NCI-H1694 (cell line): ENCODE measurements around the gene DRAM2.

ENCODE experiments used
- DNase-seq: peaks from one replicate; lab custom pipeline; 2025; lab: John Stamatoyannopoulos, UW

The DRAM2 gene

DNA sequence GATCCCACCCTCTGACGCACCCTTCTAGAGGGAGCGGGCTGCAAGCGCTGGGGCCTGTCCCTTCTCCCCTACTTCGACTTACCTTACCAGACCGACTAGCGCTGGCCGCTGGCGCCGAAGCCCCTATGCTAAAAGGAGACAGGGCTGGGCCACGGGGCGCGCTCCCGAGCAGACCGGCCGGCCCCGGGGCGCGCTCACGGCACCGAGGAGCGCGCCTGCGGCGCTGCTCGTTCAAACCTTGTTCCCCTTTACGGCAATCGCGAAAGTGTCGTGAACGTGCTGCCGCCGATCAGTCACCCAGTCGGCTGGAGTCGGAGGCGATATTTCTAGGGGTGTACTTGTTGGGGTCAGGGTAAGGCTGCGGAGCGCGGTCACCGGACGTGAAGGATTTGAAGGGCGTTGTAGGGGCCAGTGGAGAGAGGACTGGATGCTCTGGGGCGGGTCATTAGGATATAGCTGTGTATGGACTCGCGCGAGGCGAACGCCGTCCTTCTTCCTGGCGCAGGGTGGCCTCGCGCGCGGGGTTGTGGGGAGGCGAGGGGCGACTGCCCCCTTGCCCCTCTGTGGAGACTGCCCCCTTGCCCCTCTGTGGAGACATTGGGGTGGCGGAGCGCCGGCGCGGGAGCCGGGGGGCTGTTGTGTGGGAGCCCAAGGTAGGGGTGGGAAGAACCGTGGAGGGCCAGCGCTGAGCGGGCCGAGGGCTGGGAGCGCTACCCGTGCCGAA is at the start of gene DRAM2, which contains the start of gene CEPT1:
Gene DRAM2 (minus strand): TSS at position 138 of the 724 bp plus-strand sequence. CDS start 8,539 bp downstream, outside the sequence.
Gene CEPT1 (plus strand): TSS at position 268 of the 724 bp plus-strand sequence. CDS start 7,492 bp downstream, outside the sequence.
- DNase-seq, result peak; percentile 91

DNA sequence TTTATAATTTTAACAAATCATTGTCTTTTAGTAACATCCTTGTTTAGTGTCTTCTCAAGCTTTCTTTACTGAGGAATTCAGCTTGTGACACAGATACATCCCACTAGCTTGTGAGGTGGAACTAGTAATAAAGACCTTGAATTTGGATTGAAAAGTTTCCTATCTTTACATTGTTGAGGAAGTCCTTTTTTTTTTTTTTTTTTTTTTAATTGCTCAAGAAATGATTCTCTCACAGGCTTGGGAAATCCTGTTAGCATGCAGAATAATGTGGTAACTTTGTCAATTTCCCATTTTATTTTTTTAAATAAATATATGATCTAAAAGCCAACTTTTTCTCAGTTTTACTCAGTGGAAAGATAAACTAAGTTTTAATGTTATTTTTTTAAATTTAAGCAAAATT is 44.8 kb upstream of the DRAM2 start:
- no peak for DNase-seq

DNA sequence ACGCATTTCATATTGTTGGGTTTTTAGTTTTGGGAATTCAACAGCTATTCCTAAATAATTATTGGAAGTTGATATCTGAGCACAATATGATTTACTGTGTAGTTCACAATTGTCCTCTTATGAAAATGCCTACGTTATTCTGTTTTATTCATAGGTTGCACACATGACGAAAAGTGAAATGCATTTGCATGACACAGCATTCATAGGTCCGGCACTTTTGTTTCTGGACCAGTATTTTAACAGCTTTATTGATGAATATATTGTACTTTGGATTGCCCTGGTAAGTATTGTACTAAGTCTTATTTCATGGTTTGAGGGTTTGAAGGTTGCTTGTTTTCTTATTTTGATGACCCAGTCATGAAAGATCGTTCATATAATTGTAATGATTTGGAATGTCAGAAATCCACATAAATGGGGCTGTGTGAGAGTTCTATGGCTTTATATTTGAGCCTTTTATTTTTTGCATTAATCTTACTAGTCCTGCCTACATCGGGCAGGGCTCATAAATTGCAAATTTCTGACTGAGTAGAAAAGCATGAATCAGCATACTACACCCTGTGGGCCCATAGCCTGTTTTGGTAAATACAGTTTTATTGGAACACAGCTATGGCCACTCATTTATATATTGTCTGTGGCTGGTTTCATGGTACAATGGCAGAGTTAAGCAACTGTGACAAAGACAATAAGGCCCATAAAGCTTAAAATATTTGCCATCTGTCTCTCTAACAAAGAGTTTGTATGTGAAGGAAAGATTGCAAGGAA is 43.6 kb upstream of the DRAM2 start:
- no peak for DNase-seq

DNA sequence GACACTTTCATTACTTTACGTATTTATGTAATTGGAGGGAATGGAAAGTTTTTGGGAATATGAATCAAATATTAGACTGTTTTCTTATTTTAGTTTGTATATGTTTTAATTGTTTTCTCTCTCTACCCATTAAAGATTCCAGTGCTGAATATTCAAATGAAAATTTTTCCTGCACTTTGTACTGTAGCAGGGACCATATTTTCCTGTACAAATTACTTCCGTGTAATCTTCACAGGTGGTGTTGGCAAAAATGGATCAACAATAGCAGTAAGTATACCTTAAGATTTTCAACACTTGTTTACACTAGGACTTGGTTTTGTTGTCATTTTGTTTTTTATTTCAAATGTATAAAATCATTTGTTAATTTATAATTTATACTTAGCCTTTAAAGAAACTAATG is 42.2 kb upstream of the DRAM2 start:
- no peak for DNase-seq

DNA sequence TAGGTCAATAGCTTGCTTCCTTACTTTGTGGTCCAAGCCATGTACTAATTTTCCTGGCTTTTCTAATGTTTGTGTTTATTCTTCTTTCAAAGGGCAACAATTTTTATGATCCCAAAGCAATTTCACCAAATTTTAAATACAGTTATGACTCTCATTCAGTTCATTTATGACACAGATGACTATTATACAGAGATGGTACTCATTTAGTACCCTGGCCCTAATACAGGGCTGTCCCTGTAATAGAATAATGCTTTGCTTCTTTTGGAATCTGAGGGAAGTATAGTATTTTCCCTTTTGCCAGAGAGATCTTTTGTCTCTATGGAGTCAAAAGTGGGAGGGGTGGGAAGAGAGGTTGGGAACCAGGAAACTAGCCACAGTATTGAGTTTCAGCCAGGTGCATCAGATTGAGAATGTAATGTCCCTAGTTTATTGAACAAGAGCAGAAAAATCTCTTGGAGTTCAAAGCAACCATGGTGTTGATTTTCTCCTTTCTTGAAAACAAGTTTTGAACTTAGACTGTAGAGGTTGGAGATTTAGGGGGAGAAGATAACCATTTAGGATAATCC is 40.2 kb upstream of the DRAM2 start:
- DNase-seq, result no peak

DNA sequence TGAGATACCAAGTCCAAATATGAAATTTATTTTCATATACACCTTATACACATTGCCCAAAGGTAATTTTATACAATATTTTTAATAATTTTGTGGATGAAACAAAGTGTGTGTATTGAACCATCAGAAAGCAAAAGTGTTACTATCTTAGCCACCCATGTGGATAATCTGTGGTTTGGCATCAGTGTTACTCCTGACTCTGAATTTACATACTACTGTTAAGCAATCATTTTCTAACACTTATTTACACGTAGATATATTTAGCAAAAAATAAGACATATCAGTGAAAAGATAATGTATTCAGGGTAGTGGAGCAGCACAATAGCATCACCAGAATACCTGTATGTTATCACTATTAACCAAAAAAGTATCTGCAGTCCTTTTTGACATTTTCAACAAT is 36.8 kb upstream of the DRAM2 start:
- no peak for DNase-seq

DNA sequence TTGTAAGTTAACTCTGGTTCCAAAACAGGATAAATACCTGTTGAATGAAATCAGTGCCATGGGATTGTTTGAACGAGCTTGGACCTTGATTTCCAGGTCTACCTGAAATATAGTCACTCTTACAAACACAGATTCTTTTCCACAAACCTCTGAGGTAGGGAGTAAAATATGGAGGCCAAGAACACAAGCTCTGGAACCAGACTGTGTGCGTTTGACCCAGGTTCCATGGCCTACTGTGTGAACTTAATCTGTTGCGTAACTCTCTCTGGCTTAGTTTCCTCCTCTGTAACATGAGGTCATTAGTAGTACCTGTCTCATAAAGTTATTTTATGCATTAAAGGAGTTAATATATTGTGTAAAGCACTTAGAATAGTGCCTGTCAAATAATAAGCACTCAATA is 35.5 kb upstream of the DRAM2 start:
- no peak for DNase-seq

DNA sequence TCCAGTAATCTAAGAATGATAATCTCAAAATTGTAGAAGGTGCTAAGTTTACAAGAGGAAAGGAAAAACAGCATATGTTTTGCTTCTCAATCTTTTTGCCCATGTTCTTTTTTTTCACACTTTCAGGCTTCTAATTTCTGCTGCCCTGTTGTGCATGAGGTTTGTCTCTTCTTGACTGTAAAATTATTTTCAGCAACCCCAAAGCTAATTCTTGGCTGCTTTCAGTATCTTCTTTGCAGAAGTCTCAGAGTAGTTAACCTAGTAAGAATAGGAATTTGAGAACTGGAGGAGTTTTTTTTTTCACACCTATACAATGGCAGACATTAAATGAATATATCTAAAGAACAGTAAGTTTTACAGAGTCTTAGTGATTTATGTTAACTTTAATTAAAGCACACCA is 34.2 kb upstream of the DRAM2 start:
- DNase-seq, result no peak

DNA sequence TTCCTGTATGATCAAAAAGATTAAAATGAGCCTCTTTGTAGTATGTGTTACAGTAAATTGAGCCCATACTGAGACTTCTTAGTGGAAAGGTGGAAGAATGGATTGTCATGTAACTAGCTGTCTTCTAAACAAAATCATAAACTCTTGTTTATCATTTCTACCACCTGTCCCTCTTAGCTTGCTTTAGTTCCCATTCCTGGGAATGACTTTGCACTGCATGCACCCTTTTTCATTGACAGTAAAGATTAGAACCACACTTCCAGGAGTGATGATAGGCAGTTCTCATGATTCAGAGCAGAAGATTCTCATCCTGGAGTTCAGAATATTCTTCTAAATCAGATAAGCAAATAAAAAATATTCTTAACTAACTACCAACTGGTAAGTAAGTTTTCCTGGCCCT is 32.6 kb upstream of the DRAM2 start:
- DNase-seq, result no peak

DNA sequence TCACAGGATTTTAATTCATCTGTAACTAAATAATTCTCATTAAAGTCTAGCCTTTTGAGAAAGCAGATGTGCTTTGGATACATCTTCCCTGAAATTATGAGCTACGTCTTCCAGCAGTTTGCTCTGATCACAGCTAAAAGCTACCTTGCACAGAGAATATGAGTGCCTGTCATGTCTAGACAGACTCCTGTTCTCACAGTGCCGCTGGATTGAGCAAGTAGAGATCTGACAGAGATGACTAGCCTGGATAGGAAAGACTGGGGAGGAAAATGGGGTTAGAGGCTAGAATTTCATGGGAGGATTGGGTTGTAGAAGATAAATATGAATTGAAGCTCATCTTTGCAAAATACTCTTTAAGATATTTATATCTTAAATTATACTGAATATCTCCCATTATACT is 24.3 kb upstream of the DRAM2 start:
- DNase-seq, result no peak

DNA sequence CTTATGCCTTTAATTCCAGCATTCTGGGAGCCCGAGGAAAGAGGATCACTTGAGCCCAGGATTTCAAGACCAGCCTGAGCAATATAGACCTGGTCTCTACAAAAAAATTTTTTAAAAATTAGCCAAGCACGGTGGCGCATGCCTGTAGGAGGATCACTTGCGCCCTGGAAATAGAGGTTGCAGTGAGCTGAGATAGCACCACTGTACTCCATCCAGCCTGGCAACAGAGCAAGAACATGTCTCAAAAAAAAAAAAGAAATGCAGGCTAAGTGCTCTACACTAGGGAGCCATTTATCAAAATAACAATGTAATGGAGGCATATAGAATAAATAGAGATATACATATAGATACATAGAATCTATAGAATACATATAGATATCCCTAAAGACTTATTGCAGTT is 23.5 kb upstream of the DRAM2 start:
- no peak for DNase-seq

DNA sequence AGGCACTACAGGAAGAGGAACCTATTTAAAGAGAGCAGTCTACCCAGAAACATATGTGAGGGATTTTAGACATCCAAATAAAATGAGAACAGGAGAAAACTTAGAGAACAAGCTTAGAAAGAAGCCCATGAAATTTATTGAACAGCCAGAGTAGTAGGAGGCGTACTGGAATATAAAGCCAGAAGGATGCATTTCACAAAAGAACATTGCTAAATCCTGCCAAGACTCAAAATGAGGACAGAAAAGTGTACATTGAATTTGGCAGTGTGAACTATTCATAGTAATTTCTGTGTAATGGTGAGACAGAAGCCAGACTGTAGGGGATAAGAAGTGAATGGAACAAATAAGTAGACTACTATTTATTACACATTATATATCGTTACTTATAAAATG is 22.6 kb upstream of the DRAM2 start:
- DNase-seq, result no peak

DNA sequence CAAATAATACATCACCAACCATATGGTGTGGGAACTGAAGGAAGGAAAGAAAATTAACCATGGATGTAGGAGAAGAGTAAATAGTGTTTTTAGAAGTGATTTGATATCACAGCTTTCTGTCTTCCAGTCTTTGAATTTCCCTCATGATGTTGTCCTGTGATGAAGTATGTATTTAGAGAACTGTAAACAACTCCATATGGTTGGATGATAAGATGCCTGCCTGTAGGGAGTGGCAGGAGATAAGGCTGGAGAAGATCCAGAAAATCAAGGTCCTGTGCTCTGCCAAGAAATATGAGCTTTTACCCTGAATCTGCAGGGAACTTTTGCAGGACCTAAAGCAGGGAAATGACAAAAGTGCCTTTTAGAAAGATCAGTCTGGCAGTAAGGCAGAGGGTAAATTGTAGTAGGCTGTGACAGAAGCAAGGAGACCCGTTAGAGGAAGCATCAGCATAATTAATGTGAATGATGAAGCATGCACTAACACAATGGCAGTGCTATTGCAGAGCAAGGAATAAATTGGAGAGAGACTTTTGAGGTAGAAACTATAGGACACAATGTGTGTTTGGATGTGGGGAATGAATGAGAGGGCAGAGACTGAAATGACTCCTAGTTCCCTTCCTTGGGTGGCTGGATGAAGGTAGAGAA is 22.1 kb upstream of the DRAM2 start:
- peak; percentile 55 for DNase-seq

DNA sequence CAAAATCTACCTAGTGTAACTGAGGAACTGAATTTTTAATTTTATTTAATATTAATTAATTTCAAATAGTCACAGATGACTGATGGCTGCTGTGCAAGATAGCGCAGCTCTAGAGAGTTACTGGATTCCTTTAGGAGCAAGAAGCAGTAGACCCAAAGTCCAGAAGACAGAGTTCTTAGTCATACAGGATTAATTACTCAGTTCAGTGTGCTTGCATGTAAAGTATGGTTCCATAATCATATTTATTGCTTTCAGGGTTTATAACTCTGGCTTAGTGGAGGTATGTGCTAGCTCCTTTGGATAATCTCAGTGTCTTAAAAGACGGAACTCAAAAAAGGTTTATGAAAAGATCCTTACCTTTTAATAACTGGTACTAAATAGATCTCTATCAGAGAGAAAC is 17.5 kb upstream of the DRAM2 start:
- DNase-seq, result no peak

DNA sequence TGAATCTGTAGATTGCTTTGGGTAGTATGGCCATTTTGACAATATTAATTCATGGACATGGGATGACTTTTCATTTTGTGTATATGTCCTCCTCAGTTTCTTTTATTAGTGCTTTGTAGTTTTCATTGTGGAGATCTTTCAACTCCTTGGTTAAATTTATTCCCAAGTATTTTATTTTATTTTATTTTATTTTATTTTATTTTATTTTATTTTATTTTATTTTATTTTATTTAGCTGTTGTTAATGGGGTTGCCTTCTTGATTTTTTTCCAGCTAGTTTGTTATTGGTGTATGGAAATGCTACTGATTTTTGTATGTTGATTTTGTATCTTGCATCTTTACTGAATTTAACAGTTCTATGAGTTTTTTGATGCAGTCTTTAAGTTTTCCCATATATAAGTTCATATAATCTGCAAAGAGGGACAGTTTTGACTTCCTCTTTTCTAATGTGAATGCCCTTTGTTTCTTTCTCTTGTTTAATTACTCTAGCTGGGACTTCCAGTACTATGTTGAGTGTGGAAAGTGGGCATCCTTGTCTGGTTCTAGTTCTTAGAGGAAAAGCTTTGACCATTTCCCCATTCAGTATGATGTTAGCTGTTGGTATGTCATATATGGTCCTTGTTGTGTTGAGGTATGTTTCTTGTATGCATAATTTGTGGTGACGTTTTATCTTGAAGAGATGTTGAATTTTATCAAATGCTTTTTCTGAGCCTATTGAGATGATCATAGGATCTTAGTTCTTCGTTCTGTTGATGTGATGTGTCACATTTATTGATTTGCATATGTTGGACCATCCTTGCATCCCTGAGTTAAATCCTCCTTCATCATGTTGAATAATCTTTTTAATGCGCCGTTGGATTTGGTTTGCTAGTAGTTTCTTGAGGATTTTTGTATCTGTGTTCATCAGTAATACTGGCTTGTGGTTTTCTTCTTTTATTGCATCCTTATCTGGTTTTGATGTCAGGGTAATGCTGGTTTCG is 14.4 kb upstream of the DRAM2 start:
- DNase-seq, result no peak

DNA sequence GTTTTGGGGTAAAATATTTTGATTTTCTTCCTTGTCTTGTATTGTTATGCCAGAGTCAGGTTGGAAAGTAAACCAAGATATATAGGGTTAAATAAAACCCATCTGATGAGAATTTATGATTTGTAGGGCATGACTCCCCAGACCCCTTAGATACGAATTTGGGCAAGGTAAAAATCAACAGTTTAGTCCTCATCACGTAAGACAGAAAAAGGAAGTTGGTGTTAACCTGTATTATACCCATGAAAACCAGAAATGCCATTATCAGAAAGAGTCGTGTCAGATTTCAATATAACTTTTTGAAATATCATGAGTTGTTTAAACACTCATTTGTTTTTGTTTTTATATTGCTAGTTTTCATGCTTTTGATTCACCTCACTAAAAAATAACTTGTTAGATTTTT is 11.9 kb upstream of the DRAM2 start:
- no peak for DNase-seq

DNA sequence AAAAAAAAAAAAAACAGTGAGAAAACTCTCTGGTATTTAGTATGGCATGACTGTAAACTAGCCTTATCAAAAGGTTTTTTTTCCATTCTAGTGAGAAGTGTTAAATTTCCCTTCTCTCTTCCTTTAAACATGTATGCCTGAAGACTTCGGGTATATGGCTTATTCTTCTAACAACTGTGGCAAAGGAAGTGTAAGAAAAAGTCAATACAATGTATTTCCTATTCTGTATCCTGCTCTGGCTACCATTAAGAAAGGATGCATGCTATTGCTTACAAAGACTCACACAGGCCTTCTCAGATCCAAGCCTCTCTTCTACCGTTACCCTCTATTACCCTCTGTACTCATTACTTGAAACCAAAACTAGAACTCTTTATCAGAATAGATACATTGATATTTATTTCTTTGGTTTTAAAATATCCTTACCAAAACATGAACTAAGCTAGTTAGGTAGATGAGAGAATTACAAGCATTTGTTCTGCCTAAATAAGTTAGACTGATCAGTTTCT is 8.5 kb upstream of the DRAM2 start:
- no peak for DNase-seq

DNA sequence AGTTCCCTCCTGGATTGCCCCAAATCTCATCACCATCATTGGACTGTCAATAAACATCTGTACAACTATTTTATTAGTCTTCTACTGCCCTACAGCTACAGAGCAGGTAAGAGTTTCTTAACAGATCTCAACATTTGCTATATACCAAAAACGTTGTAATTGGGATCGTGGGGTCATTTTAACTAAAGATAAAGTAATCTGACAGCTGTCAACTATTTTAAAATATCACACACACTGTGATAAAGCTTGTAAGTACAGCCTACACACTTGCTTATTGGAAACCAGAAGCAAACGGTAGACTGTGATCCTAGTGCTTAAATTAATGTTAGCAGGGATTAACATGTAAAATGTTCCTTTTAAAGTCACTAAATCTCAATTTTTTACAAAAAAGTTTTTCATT is 8.1 kb upstream of the DRAM2 start:
- DNase-seq, result no peak

DNA sequence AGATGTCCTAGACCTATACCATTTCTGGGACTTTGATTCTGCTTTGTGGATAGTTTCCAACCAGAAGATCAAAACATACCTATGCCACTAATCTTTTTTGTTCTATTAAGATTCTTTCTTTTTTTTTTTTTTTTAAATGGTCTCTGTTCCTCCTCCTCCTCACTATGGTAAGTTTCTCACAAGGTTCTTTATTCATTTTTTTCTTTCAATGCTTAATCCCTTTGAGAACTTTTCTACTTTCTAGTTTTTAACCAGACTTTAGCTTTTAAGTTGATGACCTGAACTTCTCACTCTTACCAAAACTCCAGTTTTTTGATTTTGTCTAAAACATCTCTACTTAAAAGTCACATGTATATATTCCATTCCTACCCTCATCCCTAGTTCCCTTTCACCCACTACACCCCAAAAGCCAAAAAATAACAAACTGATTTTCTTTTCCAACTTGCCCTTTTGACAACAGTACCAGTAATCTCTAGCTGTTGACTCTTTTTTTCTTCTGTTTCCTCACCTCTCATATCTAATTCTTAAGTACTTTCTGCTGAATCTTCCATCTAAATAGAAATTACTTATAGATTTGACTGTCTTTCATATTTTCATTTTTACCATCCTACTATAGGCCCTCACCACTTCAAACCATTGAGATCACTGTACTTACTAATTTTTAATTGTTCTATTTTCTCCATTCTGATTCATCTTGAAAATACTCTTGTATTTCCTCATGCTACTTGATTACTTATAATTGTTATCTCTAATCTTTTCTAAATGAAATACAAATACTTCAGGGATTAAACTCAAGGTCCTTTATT is 6.3 kb upstream of the DRAM2 start:
- DNase-seq, result no peak

DNA sequence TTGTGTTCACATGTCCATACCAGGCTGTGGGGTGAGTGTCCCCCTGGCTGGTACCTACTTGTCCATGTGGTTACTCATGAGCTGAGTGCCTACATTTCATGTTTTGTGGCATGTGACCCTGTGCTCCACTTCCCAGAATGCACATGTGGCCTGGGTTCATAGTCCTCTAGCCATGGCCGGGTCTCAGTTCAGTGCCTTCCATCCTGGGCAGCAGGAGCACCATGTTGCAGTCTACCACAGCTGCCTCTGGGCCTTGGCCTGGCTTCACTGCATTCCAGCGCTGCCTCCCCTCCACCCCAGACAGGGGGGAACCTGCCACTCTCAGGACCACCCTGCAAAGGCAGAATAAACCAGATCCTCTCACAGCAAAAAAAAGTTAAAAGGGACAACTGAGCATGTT is 5.6 kb upstream of the DRAM2 start:
- no peak for DNase-seq
